Epithelial cell of proximal tubule (primary cell): ENCODE data around the gene ANKS1A. TPM values are rescaled to one million over a fixed set of nuclear protein-coding genes. Genes with fewer than 3 reads are reported as not detected.
"Not testable (repeated sequence)": the region's sequence is repeated elsewhere in the genome, so short reads cannot be mapped to it uniquely, and the experiment has no call there.

Experiments used
- DNase-seq: peaks from one replicate; pipeline ENCODE4 v3.0.0-alpha.2; 2011; ENCODE audit warnings: low read depth
- H3K4me3 ChIP-seq: 2 replicates; pipeline ENCODE4 v1.5.1; 2011; ENCODE audit warnings: low read depth, mild to moderate bottlenecking, low read length
- CTCF ChIP-seq: conservative IDR thresholded peaks from 2 replicates; pipeline ENCODE4 v1.5.1; 2012; ENCODE audit warnings: low read depth, mild to moderate bottlenecking, low read length
- total RNA-seq: library from RNA; depleted of rRNA; stranded (reverse); fragments of >200 nt; gene quantifications from 2 replicates; pipeline ENCODE4 v1.2.3, GENCODE V29; 2015

The ANKS1A gene
- total RNA-seq, 1 donor from 2014 or later = 17.4 TPM

- TF ChIP-seq CTCF = no peak
- H3K4me3 ChIP-seq = no peak overlapping the region
- DNase-seq = no peak
Measured at GRCh38 chr6:34928220-34928619, 39.2 kb downstream of the ANKS1A start.

DNA sequence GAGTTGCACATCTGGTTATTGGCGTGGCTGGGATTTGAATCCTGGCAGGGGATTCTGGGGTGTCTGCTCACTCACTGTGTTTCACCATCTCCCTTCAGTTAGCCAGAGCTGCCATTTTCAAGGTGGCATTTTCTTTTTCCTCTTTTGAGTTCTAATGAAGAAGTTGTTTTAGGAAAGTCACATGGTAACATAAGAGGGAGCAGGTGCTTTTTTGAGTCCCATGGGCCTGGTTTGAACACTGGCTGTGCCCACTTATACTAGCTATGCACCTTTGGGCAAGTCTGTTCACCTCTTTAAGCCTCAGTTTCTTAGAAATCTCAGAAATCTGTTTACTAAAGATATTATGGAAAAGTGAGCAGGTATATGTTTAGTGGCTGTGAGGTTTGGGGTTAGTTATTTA, 39.6 kb downstream of the ANKS1A start:
- DNase-seq = no peak
- H3K4me3 ChIP-seq = no peak overlapping the region
- no peak for TF ChIP-seq CTCF

DNA sequence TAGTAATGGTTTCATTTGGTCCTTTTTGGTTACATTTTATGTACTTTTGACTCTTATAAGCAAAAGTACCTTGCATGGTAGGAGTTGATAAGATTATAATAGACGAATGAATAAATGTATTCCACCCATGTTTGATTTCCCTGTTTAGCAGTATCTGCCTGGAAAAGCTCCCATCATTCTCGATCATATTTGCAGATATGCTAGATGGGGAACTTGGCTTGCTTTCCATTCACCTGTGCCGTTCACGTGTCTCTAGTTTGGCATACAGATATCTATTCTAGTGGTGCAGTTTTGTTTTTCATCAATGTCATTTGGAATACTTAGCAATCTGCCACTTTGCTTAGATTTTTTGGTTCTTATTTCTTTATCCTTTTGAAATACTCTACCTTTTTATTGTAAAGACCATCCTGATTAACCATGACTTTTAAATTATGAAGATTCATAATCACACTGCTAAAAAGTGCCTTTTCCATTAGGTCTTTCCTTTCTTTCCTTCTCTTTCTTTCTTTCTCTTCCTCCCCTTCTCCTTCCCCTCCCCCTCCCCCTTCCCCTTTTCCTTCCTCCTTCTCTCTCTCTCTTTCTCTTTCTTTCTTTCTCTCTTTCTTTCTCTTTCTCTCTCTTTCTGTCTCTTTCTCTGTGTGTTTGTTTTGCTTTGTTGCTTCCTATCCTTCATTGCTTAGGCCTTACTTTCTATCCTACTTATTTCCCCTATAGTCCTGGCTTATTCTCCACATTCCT, 40.4 kb downstream of the ANKS1A start:
- no peak overlapping the region for H3K4me3 ChIP-seq
- DNase-seq = no peak
- no peak for TF ChIP-seq CTCF

DNA sequence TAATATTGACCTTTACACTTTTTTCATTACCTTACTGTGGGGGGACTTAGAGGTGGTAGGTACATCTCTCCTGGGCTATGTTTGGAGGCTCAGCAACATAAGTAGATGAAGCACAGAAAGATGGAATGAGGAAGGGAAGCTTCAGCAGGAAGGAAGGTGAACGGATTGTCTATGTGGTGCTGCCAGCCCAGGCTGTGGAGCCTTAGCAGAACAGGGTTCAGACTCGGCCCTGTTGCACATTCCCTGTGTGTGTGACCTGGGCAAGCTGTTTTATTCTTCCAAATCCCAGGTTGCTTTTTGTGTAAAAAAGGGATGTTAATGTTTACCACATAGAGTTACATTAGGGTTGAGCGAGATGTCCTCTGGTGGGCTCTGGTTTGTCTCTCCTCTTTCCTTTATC, 41.2 kb downstream of the ANKS1A start:
- no peak for DNase-seq
- H3K4me3 ChIP-seq = no peak overlapping the region
- TF ChIP-seq CTCF = no peak

DNA sequence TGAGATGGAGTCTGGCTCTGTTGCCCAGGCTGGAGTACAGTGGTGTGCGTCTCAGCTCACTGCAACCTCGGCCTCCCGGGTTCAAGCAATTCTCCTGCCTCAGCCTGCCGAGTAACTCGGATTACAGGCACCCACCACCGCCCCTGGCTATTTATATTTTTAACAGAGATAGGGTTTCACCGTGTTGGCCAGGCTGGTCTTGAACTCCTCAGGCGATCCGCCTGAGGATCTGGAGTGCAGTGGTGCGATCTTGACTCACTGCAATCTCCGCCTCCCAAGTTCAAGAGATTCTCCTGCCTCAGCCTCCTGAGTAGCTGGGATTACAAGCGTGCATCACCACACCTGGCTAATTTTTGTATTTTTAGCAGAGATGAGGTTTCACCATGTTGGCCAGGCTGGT, 43.1 kb downstream of the ANKS1A start:
- not testable (repeated sequence) for DNase-seq, H3K4me3 ChIP-seq

DNA sequence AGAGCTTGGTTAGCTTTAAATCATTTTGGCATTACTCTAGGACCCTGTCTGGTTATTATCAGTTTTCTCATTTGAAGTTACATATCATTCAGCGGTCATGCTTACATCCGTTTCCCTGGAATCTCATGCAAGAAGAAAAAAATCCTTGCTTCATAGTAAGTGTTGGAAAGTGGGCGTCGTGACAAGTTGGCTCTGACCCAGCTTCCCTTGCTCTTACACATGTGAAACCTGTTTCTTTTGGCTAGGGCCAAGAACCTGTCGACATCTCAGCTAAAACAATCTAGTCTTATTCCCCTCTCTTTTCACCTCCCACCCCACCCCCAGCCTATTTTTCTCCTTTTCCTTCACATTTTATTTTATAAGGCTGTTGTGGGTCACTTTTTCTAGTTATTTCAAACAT, 45.5 kb downstream of the ANKS1A start:
- DNase-seq = no peak
- H3K4me3 ChIP-seq = no peak overlapping the region
- TF ChIP-seq CTCF = no peak

GRCh38 chr6:34938268-34938667, 49.2 kb downstream of the ANKS1A start:
- DNase-seq = no peak
- H3K4me3 ChIP-seq = no peak overlapping the region
- no peak for TF ChIP-seq CTCF
